Stimulated activated CD4-positive, alpha-beta T cell treated with anti-CD3 and anti-CD28 coated beads, Interleukin-4, amount 100 ng/mL, for 24 hours (primary cell): ENCODE data around the gene MOXD1.
"Not testable (repeated sequence)": the region's sequence is repeated elsewhere in the genome, so short reads cannot be mapped to it uniquely, and the experiment has no call there.

ENCODE experiments used
- DNase-seq: peaks from one replicate; pipeline ENCODE4 v3.0.0-alpha.2; 2020

MOXD1 gene

GRCh38 chr6:132275066-132275970, 126.0 kb downstream of the MOXD1 start:
- no peak for DNase-seq

- no peak for DNase-seq
Measured at GRCh38 chr6:132272776-132273175, 128.5 kb downstream of the MOXD1 start.

- no peak for DNase-seq
Measured at GRCh38 chr6:132270726-132271402, 130.4 kb downstream of the MOXD1 start.

GRCh38 chr6:132268666-132269065, 132.6 kb downstream of the MOXD1 start:
- not testable (repeated sequence) for DNase-seq

GRCh38 chr6:132268209-132268608, 133.1 kb downstream of the MOXD1 start:
- DNase-seq: no peak

- no peak for DNase-seq
Measured at GRCh38 chr6:132265451-132266097, 135.7 kb downstream of the MOXD1 start.

- DNase-seq: no peak
Measured at GRCh38 chr6:132264021-132264500, 137.2 kb downstream of the MOXD1 start.

- DNase-seq: no peak
Measured at GRCh38 chr6:132261354-132261753, 139.9 kb downstream of the MOXD1 start.

- no peak for DNase-seq
Measured at GRCh38 chr6:132259070-132259469, 142.2 kb downstream of the MOXD1 start.

GRCh38 chr6:132257561-132257960, 143.7 kb downstream of the MOXD1 start:
- DNase-seq: no peak

GRCh38 chr6:132256457-132256856, 144.8 kb downstream of the MOXD1 start:
- no peak for DNase-seq

- DNase-seq: no peak
Measured at GRCh38 chr6:132253906-132254305, 147.4 kb downstream of the MOXD1 start.

GRCh38 chr6:132253211-132253610, 148.1 kb downstream of the MOXD1 start:
- no peak for DNase-seq

- no peak for DNase-seq
Measured at GRCh38 chr6:132252113-132252512, 149.2 kb downstream of the MOXD1 start.

- DNase-seq: no peak
Measured at GRCh38 chr6:132251711-132252110, 149.6 kb downstream of the MOXD1 start.

GRCh38 chr6:132247381-132248159, 153.7 kb downstream of the MOXD1 start:
- DNase-seq: no peak

- no peak for DNase-seq
Measured at GRCh38 chr6:132246632-132247270, 154.5 kb downstream of the MOXD1 start.

- no peak for DNase-seq
Measured at GRCh38 chr6:132246120-132246617, 155.1 kb downstream of the MOXD1 start.
